HEK293T (cell line): ENCODE data around the gene TEX29.

Experiments
- ARNT ChIP-seq: fragments of 450-650 bp; IDR thresholded peaks from 2 replicates; pipeline ENCODE4 v1.6.1; 2017; ENCODE audit warnings: mild to moderate bottlenecking
- ELF4 ChIP-seq: fragments of 450-650 bp; IDR thresholded peaks from 2 replicates; pipeline ENCODE4 v1.6.1; 2017; ENCODE audit warnings: antibody characterized with exemption
- FOXA1 ChIP-seq: fragments of 450-650 bp; IDR thresholded peaks from 2 replicates; pipeline ENCODE4 v1.6.1; 2016; ENCODE audit warnings: mild to moderate bottlenecking
- FOXM1 ChIP-seq: fragments of 450-650 bp; IDR thresholded peaks from 2 replicates; pipeline ENCODE4 v1.6.1; 2017; ENCODE audit warnings: mild to moderate bottlenecking, borderline replicate concordance
- SP1 ChIP-seq: fragments of 450-650 bp; IDR thresholded peaks from 2 replicates; pipeline ENCODE4 v1.6.1; 2017
- SUZ12 ChIP-seq: fragments of 450-650 bp; IDR thresholded peaks from 2 replicates; pipeline ENCODE4 v1.6.1; 2016; ENCODE audit warnings: mild to moderate bottlenecking

DNA sequence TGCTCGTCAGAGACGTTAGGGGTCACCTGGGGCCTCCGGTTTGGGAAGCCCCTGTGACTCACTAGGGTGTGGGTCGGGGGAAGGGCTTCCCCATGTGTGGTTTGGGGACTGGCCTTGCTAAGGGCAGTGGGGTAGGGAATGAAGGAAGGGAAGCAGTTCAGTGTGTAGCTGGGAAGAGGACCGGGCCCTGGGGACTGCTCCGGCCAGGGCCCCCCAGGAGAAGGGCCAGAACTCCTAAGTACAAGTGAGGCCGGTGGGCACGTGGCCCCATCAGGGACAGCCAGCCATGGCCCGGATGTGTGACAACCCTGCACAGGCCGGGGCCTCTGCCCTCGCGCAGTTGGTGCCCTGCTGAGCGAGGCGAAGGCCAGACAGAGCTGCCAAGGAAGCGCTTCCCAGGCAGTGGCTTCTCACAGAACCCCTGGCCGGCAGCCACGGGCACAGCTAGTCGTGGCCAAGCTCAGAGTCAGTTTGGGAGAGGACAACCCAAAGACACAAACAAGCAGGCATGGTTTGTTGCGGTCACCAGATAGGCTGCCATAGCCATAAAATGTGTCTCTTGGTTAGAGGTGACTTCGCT lies 25.7 kb downstream of the TEX29 start:
- TF ChIP-seq ARNT (no peak), SUZ12 (no peak), FOXM1 (no peak), FOXA1 (no peak), ELF4 (no peak), SP1 (no peak)
